IMR-90 (cell line): ENCODE results near the gene SLCO2B1. TPM values are rescaled to one million over a fixed set of nuclear protein-coding genes. Genes with fewer than 3 reads are reported as not detected.

Source experiments
- ATAC-seq: fragments of 200-7000 bp; cut with Tn5 transposase; 2 replicates; pipeline ENCODE4 v1.9.1; 2020; ENCODE audit warnings: low read depth, mild to moderate bottlenecking, moderate library complexity
- BruUV-seq: library from RNA; stranded (reverse); fragments of 400-500 nt; replicated peaks from 2 replicates; lab custom pipeline; 2021; lab: Mats Ljungman, UMichigan
- CTCF ChIA-PET: fragments of 300-600 bp; formaldehyde crosslinking; extraction: SDS; loops from one replicate; lab custom pipeline; 2021; ENCODE audit warnings: antibody characterized with exemption; lab: Yijun Ruan, JAX
- POLR2A ChIA-PET: fragments of 300-600 bp; sonication (Branson Sonifier 250); formaldehyde crosslinking; loops from one replicate; lab custom pipeline; 2022; ENCODE audit warnings: antibody characterized with exemption; ENCODE audit not compliant: unreplicated experiment; lab: Charles Lee
- DNase-seq: peaks from one replicate; pipeline ENCODE4 v3.0.0; 2013
- H2AFZ ChIP-seq: replicated peaks from 2 replicates; pipeline ENCODE3; 2013; ENCODE audit warnings: low read length, mild to moderate bottlenecking; ENCODE audit not compliant: poor library complexity
- H2AK5ac ChIP-seq: 2 replicates; pipeline ENCODE4 v1.6.1; 2013; ENCODE audit warnings: low read depth, low read length, inconsistent platforms
- H2AK9ac ChIP-seq: replicated peaks from 2 replicates; pipeline ENCODE3; 2013; ENCODE audit warnings: mild to moderate bottlenecking, low read depth, low read length, moderate library complexity; ENCODE audit not compliant: poor library complexity
- H2BK120ac ChIP-seq: 2 replicates; pipeline ENCODE4 v1.6.1; 2013; ENCODE audit warnings: low read depth, low read length, inconsistent platforms
- H2BK15ac ChIP-seq: 3 replicates; pipeline ENCODE4 v1.6.1; 2013; ENCODE audit warnings: low read depth, low read length, inconsistent platforms
- H2BK20ac ChIP-seq: 2 replicates; pipeline ENCODE4 v1.6.1; 2013; ENCODE audit warnings: low read depth, mild to moderate bottlenecking, inconsistent platforms, low read length, moderate library complexity
- H2BK5ac ChIP-seq: 2 replicates; pipeline ENCODE4 v1.6.1; 2013; ENCODE audit warnings: mild to moderate bottlenecking, low read depth, low read length, inconsistent platforms; ENCODE audit not compliant: poor library complexity, severe bottlenecking
- H3K14ac ChIP-seq: replicated peaks from 2 replicates; pipeline ENCODE4 v1.6.1; 2013; ENCODE audit warnings: low read depth, low read length, inconsistent platforms
- H3K18ac ChIP-seq: 2 replicates; pipeline ENCODE4 v1.6.1; 2013; ENCODE audit warnings: low read depth, low read length, control low read depth
- H3K23ac ChIP-seq: 2 replicates; pipeline ENCODE4 v1.6.1; 2013; ENCODE audit warnings: low read depth, low read length, inconsistent platforms
- H3K27ac ChIP-seq: 2 replicates; pipeline ENCODE4 v1.5.1; 2013; ENCODE audit warnings: mild to moderate bottlenecking, control low read depth, low read length; ENCODE audit not compliant: insufficient read depth
- H3K27me3 ChIP-seq: 2 replicates; pipeline ENCODE4 v1.6.1; 2013; ENCODE audit warnings: low read length; ENCODE audit not compliant: control insufficient read depth, insufficient read depth
- H3K36me3 ChIP-seq: 2 replicates; pipeline ENCODE4 v1.6.1; 2013; ENCODE audit warnings: low read length, mixed read lengths; ENCODE audit not compliant: control insufficient read depth, insufficient read depth
- H3K4ac ChIP-seq: 2 replicates; pipeline ENCODE4 v1.6.1; 2013; ENCODE audit warnings: low read depth, low read length, inconsistent platforms
- H3K4me1 ChIP-seq: 2 replicates; pipeline ENCODE4 v1.6.1; 2013; ENCODE audit warnings: low read length, mixed read lengths; ENCODE audit not compliant: control insufficient read depth, insufficient read depth
- H3K4me2 ChIP-seq: 2 replicates; pipeline ENCODE4 v1.6.1; 2013; ENCODE audit warnings: low read depth, mild to moderate bottlenecking, control low read depth, low read length, moderate library complexity
- H3K4me3 ChIP-seq: 2 replicates; pipeline ENCODE4 v1.5.1; 2013; ENCODE audit warnings: low read depth, mild to moderate bottlenecking, control low read depth, low read length, moderate library complexity; ENCODE audit not compliant: insufficient read depth
- H3K56ac ChIP-seq: 2 replicates; pipeline ENCODE4 v1.6.1; 2013; ENCODE audit warnings: low read length, inconsistent platforms; ENCODE audit not compliant: insufficient read depth; ENCODE audit errors: extremely low read depth
- H3K79me1 ChIP-seq, 2 experiments: 2 replicates each; pipeline ENCODE4 v1.6.1; 2013; ENCODE audit warnings: low read length in 2 of 2, inconsistent platforms in 1 of 2, low read depth in 1 of 2
- H3K9ac ChIP-seq: 2 replicates; pipeline ENCODE4 v1.6.1; 2013; ENCODE audit warnings: low read depth, low read length, control low read depth
- H3K9me1 ChIP-seq: 2 replicates; pipeline ENCODE4 v1.6.1; 2013; ENCODE audit warnings: low read length, inconsistent platforms; ENCODE audit not compliant: insufficient read depth
- H3K9me3 ChIP-seq: 2 replicates; pipeline ENCODE4 v1.6.1; 2013; ENCODE audit warnings: low read length; ENCODE audit not compliant: control insufficient read depth, insufficient read depth
- H4K20me1 ChIP-seq: 2 replicates; pipeline ENCODE4 v1.6.1; 2013; ENCODE audit warnings: low read length, inconsistent platforms; ENCODE audit not compliant: insufficient read depth
- H4K5ac ChIP-seq: 2 replicates; pipeline ENCODE4 v1.6.1; 2013; ENCODE audit warnings: mild to moderate bottlenecking, low read depth, low read length, control low read depth
- H4K8ac ChIP-seq, 2 experiments: 2 replicates each; pipeline ENCODE4 v1.6.1; 2013; ENCODE audit warnings: low read depth in 2 of 2, low read length in 2 of 2, control low read depth in 1 of 2, inconsistent platforms in 1 of 2
- H4K91ac ChIP-seq: 2 replicates; pipeline ENCODE4 v1.6.1; 2013; ENCODE audit warnings: low read depth, low read length, inconsistent platforms; ENCODE audit not compliant: insufficient read depth
- CEBPB ChIP-seq: IDR thresholded peaks from 2 replicates; pipeline ENCODE4 v1.6.1; 2012; ENCODE audit warnings: low read depth, low read length, improper control_type of control experiment
- CHD1 ChIP-seq: IDR thresholded peaks from 2 replicates; pipeline ENCODE4 v1.6.1; 2012; ENCODE audit warnings: low read depth, low read length, improper control_type of control experiment
- CTCF ChIP-seq: conservative IDR thresholded peaks from 2 replicates; pipeline ENCODE4 v1.5.1; 2012; ENCODE audit warnings: mild to moderate bottlenecking, low read depth, low read length, improper control_type of control experiment
- ELK1 ChIP-seq: fragments of 150-350 bp; IDR thresholded peaks from 2 replicates; pipeline ENCODE4 v1.6.1; 2016; ENCODE audit warnings: low read depth, mild to moderate bottlenecking, low read length, moderate library complexity, borderline replicate concordance
- FOS ChIP-seq: fragments of 150-350 bp; IDR thresholded peaks from 2 replicates; pipeline ENCODE4 v1.6.1; 2016; ENCODE audit warnings: low read depth, low read length
- MAFK ChIP-seq: IDR thresholded peaks from 2 replicates; pipeline ENCODE4 v1.6.1; 2012; ENCODE audit warnings: low read depth, low read length, improper control_type of control experiment
- MAZ ChIP-seq: IDR thresholded peaks from 2 replicates; pipeline ENCODE4 v1.6.1; 2012; ENCODE audit warnings: low read depth, mild to moderate bottlenecking, low read length, improper control_type of control experiment, moderate library complexity, borderline replicate concordance
- NFE2L2 ChIP-seq: fragments of 150-350 bp; IDR thresholded peaks from 2 replicates; pipeline ENCODE4 v1.6.1; 2016; ENCODE audit warnings: low read depth, mild to moderate bottlenecking, low read length
- POLR2A ChIP-seq: IDR thresholded peaks from 2 replicates; pipeline ENCODE4 v1.6.1; 2012; ENCODE audit warnings: mild to moderate bottlenecking, low read depth, low read length
- RAD21 ChIP-seq: IDR thresholded peaks from 2 replicates; pipeline ENCODE4 v1.6.1; 2012; ENCODE audit warnings: low read length, improper control_type of control experiment
- RCOR1 ChIP-seq: IDR thresholded peaks from 2 replicates; pipeline ENCODE4 v1.6.1; 2012; ENCODE audit warnings: mild to moderate bottlenecking, low read length, improper control_type of control experiment; ENCODE audit not compliant: insufficient replicate concordance
- RFX5 ChIP-seq: IDR thresholded peaks from 2 replicates; pipeline ENCODE4 v1.8.0; 2012; ENCODE audit warnings: low read depth, mild to moderate bottlenecking, low read length, moderate library complexity
- SMC3 ChIP-seq: fragments of 150-350 bp; IDR thresholded peaks from 2 replicates; pipeline ENCODE4 v1.6.1; 2016; ENCODE audit warnings: low read depth, mild to moderate bottlenecking, antibody characterized with exemption, low read length, moderate library complexity
- WGBS, 2 experiments: methylation state at CpG; one replicate each; pipeline versions ENCODE4 v1.1.5 to v1.1.7; 2013; ENCODE audit warnings: missing lambda C conversion rate in 2 of 2; ENCODE audit not compliant: insufficient read length in 1 of 2; ENCODE audit errors: extremely low coverage in 2 of 2; 5-methylcytosine and 5-hydroxymethylcytosine counted together
- dilution Hi-C: fragments of 300-500 bp; cut with HindIII; formaldehyde crosslinking; loops from one replicate; pipeline ENCODE4 v1.14.3; 2018; ENCODE audit warnings: low sequenced_read_pairs; ENCODE audit not compliant: unreplicated experiment
- in situ Hi-C: fragments of 300-500 bp; cut with MboI; formaldehyde crosslinking; loops from 3 replicates; pipeline ENCODE4 v1.14.3; 2019; ENCODE audit warnings: low sequenced_read_pairs, inconsistent platforms, mixed read lengths
- intact Hi-C: fragments of 100-400 bp; cut with micrococcal nuclease; formaldehyde crosslinking; loops from 2 replicates; pipeline ENCODE4 v1.10.0; 2022
- polyA plus RNA-seq, 3 experiments: library from polyadenylated mRNA; depleted of rRNA; stranded (reverse); fragments of >200 nt; gene quantifications; 2 replicates each; pipeline ENCODE4 v1.2.3, GENCODE V29; 2012; ENCODE audit warnings: low replicate concordance in 1 of 3
- total RNA-seq: library from RNA; depleted of rRNA; stranded (reverse); fragments of >200 nt; gene quantifications from 2 replicates; pipeline ENCODE4 v1.2.3, GENCODE V29; 2012

SLCO2B1 gene
- total and polyA plus RNA-seq, 2 of the 4 experiments (the other 2 are of a cell fraction): not detected

GRCh38 chr11:75245356-75246005, 94.6 kb downstream of the SLCO2B1 start:
- H3K36me3 ChIP-seq: no peaks in the 10 kb centered on the region
- H3K4me1 ChIP-seq: no peaks in the 10 kb centered on the region
- no peak overlapping the region for H2BK120ac ChIP-seq
- H3K27me3 ChIP-seq: peaks cover 65% of the 10 kb centered on the region
- no peak overlapping the region for H3K9ac ChIP-seq
- no peak overlapping the region for H3K14ac ChIP-seq
- DNase-seq: no peak
- no peak overlapping the region for H2BK15ac ChIP-seq
- no peak overlapping the region for H3K4me3 ChIP-seq
- in situ Hi-C loops: loop anchor here (5.0 kb wide), 3 partner anchors 98 to 318 kb away; no protein-coding TSS in a partner anchor
- TF ChIP-seq RFX5: no peak
- TF ChIP-seq POLR2A: no peak
- TF ChIP-seq ELK1: no peak
- TF ChIP-seq RAD21: no peak
- no peak for TF ChIP-seq CEBPB
- TF ChIP-seq FOS: no peak
- TF ChIP-seq MAFK: no peak
- no peak for TF ChIP-seq MAZ
- TF ChIP-seq NFE2L2: no peak
- TF ChIP-seq CHD1: no peak
- TF ChIP-seq SMC3: no peak
- no peak for TF ChIP-seq RCOR1
- no peak for TF ChIP-seq CTCF
- no peak overlapping the region for H4K8ac ChIP-seq
- no peak overlapping the region for H3K18ac ChIP-seq
- no peak for ATAC-seq
- H3K9me3 ChIP-seq: no peaks in the 10 kb centered on the region
- H3K4me2 ChIP-seq: no peak overlapping the region
- H2BK5ac ChIP-seq: no peak overlapping the region
- H3K23ac ChIP-seq: no peak overlapping the region
- ChIA-PET POLR2A (no interaction called here), CTCF (no interaction called here)
- dilution Hi-C loops: no loop called here
- H4K91ac ChIP-seq: no peak overlapping the region
- no peak overlapping the region for H3K27ac ChIP-seq
- no peak overlapping the region for H2BK20ac ChIP-seq
- no peaks in the 10 kb centered on the region for H4K20me1 ChIP-seq
- H3K79me1 ChIP-seq: no peaks in the 10 kb centered on the region
- H3K4ac ChIP-seq: no peak overlapping the region
- intact Hi-C loops: loop anchor here (5.0 kb wide), 1 partner anchor 298 kb away; the partner anchor contains the start of genes SPCS2 and XRRA1
- BruUV-seq: no TSS peak
- no peak overlapping the region for H2AK5ac ChIP-seq
- no peak overlapping the region for H2AK9ac ChIP-seq
- H3K9me1 ChIP-seq: no peaks in the 10 kb centered on the region
- WGBS, 2 experiments: no CpG with 5 or more reads among the region's 5 CpGs
- H2AFZ ChIP-seq: no peak overlapping the region
- no peak overlapping the region for H4K5ac ChIP-seq
- H3K56ac ChIP-seq: no peak overlapping the region
